ENCODE measurements around the gene SHC1.

DNA sequence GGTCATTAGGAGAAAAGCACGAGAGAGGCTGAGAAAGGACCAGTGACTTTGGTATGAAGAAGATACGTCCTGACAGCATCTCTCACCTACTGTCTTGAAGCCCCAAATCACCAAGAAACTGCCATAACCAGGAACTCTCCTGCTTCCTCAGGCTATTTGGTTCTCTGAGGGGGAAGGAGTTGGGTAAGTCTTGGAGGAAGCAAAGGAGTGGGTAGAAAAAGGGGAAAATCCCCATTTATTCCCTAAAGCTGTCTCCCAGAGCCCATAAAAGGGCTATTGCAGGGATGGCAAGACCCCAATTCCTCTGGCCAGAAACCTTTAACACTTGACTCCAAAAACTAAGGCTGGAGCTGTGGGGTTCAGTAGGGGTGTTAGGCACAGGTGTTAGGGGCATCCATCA lies 12.5 kb downstream of the SHC1 start:
- TF ChIP-seq, protein P1, sequence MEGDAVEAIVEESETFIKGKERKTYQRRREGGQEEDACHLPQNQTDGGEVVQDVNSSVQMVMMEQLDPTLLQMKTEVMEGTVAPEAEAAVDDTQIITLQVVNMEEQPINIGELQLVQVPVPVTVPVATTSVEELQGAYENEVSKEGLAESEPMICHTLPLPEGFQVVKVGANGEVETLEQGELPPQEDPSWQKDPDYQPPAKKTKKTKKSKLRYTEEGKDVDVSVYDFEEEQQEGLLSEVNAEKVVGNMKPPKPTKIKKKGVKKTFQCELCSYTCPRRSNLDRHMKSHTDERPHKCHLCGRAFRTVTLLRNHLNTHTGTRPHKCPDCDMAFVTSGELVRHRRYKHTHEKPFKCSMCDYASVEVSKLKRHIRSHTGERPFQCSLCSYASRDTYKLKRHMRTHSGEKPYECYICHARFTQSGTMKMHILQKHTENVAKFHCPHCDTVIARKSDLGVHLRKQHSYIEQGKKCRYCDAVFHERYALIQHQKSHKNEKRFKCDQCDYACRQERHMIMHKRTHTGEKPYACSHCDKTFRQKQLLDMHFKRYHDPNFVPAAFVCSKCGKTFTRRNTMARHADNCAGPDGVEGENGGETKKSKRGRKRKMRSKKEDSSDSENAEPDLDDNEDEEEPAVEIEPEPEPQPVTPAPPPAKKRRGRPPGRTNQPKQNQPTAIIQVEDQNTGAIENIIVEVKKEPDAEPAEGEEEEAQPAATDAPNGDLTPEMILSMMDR (IDR thresholded peaks at IDR 0.05), result no peak
- TF ChIP-seq, protein P2, sequence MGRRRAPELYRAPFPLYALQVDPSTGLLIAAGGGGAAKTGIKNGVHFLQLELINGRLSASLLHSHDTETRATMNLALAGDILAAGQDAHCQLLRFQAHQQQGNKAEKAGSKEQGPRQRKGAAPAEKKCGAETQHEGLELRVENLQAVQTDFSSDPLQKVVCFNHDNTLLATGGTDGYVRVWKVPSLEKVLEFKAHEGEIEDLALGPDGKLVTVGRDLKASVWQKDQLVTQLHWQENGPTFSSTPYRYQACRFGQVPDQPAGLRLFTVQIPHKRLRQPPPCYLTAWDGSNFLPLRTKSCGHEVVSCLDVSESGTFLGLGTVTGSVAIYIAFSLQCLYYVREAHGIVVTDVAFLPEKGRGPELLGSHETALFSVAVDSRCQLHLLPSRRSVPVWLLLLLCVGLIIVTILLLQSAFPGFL (CRISPR knock-in tag; IDR thresholded peaks at IDR 0.05; ENCODE audit: borderline replicate concordance), result no peak
- TF ChIP-seq, protein P3, sequence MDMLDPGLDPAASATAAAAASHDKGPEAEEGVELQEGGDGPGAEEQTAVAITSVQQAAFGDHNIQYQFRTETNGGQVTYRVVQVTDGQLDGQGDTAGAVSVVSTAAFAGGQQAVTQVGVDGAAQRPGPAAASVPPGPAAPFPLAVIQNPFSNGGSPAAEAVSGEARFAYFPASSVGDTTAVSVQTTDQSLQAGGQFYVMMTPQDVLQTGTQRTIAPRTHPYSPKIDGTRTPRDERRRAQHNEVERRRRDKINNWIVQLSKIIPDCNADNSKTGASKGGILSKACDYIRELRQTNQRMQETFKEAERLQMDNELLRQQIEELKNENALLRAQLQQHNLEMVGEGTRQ (CRISPR knock-in tag; IDR thresholded peaks at IDR 0.05), result no peak
- TF ChIP-seq, protein P4, sequence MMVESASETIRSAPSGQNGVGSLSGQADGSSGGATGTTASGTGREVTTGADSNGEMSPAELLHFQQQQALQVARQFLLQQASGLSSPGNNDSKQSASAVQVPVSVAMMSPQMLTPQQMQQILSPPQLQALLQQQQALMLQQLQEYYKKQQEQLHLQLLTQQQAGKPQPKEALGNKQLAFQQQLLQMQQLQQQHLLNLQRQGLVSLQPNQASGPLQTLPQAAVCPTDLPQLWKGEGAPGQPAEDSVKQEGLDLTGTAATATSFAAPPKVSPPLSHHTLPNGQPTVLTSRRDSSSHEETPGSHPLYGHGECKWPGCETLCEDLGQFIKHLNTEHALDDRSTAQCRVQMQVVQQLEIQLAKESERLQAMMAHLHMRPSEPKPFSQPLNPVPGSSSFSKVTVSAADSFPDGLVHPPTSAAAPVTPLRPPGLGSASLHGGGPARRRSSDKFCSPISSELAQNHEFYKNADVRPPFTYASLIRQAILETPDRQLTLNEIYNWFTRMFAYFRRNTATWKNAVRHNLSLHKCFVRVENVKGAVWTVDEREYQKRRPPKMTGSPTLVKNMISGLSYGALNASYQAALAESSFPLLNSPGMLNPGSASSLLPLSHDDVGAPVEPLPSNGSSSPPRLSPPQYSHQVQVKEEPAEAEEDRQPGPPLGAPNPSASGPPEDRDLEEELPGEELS (CRISPR knock-in tag; IDR thresholded peaks at IDR 0.05), result no peak
- TF ChIP-seq ZNF121 (CRISPR knock-in tag; IDR thresholded peaks at IDR 0.05) (no peak), CBFB (CRISPR knock-in tag; IDR thresholded peaks at IDR 0.05; ENCODE audit: low read depth) (no peak), GTF2I (CRISPR knock-in tag; conservative IDR thresholded peaks at IDR 0.05) (no peak), TEAD1 (CRISPR knock-in tag; IDR thresholded peaks at IDR 0.05) (no peak)
- TF ChIP-seq, protein P5, sequence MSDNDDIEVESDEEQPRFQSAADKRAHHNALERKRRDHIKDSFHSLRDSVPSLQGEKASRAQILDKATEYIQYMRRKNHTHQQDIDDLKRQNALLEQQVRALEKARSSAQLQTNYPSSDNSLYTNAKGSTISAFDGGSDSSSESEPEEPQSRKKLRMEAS (CRISPR knock-in tag; IDR thresholded peaks at IDR 0.05), result no peak
- TF ChIP-seq, protein P6, sequence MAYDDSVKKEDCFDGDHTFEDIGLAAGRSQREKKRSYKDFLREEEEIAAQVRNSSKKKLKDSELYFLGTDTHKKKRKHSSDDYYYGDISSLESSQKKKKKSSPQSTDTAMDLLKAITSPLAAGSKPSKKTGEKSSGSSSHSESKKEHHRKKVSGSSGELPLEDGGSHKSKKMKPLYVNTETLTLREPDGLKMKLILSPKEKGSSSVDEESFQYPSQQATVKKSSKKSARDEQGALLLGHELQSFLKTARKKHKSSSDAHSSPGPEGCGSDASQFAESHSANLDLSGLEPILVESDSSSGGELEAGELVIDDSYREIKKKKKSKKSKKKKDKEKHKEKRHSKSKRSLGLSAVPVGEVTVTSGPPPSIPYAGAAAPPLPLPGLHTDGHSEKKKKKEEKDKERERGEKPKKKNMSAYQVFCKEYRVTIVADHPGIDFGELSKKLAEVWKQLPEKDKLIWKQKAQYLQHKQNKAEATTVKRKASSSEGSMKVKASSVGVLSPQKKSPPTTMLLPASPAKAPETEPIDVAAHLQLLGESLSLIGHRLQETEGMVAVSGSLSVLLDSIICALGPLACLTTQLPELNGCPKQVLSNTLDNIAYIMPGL (CRISPR knock-in tag; IDR thresholded peaks at IDR 0.05), result no peak
